ENCODE results near the gene MBIP. TPM values are rescaled to one million over a fixed set of nuclear protein-coding genes. Genes with fewer than 3 reads are reported as not detected.

The MBIP gene
- total RNA-seq, 1 experiment from 2014 or later, result 19.1 TPM

DNA sequence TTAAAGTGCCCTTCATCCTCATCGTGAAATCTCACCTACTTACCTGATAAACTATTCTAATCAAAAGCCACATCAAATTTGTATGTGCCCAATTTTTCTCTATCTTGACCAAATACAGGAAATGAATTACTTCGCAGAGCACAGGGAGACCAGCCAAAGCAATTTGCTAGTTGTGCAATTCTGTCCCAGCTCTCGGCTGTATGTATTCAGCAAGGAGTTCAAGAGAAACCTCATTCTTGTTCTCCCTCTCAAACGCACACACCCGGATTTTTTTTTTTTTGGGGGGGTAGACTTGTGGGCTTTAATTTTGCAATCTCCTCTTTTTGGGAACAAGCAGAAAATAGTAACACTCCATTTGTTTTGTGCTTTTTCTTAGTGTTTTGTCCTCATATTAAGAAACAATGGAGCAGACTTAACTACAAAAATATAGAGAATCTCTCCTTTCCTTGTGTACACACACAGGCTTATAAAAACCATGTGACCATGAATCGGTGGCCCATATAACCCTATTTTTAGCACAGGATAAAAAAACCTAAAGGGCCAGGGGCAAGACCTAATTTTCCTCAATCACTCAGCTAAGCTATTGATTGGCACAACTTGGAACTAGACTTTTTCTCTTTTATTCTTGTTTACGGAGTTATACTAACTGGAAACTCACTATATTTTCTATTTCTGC, 64.2 kb downstream of the MBIP start:
- Histone ChIP-seq H3K9me2 (ENCODE audit: insufficient read depth) (no peaks in the 10 kb centered on the region), H3K9me3 (ENCODE audit: control insufficient read depth in 1 of 2, insufficient read depth in 1 of 2, low read depth in 1 of 2, low read length in 2 of 2) (no peaks in the 10 kb centered on the region), H3K27ac (ENCODE audit: low read depth, low read length) (no peak overlapping the region), H3K4me2 (ENCODE audit: low read length) (no peak overlapping the region), H3K79me2 (ENCODE audit: insufficient read depth, low read length) (no peaks in the 10 kb centered on the region), H3K9ac (ENCODE audit: low read length) (no peak overlapping the region), H3K27me3 (ENCODE audit: insufficient read depth, low read length) (no peaks in the 10 kb centered on the region), H4K20me1 (ENCODE audit: insufficient read depth) (no peaks in the 10 kb centered on the region), H3K4me3 (replicated peaks in 1 of 2; ENCODE audit: low read depth in 1 of 2, low read length in 2 of 2) (no peak overlapping the region), H3K36me3 (ENCODE audit: control insufficient read depth in 1 of 2, insufficient read depth in 2 of 2, low read length in 2 of 2) (no peaks in the 10 kb centered on the region), H3K4me1 (ENCODE audit: control insufficient read depth in 1 of 2, insufficient read depth in 2 of 2, low read length in 2 of 2) (no peaks in the 10 kb centered on the region), H2AFZ (ENCODE audit: low read depth, low read length, poor library complexity, severe bottlenecking) (no peak overlapping the region)
- DNase-seq (ENCODE audit: low read depth, low spot score), result no peak
- no peak for ATAC-seq
- ChIA-PET RAD21 (ENCODE audit: low non-redundant PET in 1 of 2, low total read pairs in 2 of 2, uncharacterized antibody in 2 of 2, unreplicated experiment in 2 of 2) (no interaction called here), POLR2A (no interaction called here), CTCF (no interaction called here)
- TF ChIP-seq JUND (IDR thresholded peaks at IDR 0.05), result no peak
- TF ChIP-seq ZFX (IDR thresholded peaks at IDR 0.05), result no peak
- TF ChIP-seq SRF (IDR thresholded peaks at IDR 0.05; ENCODE audit: low read depth), result no peak
- no peak for TF ChIP-seq ZNF274 (IDR thresholded peaks at IDR 0.05; ENCODE audit: low read depth, low read length)
- TF ChIP-seq POLR2AphosphoS5 (IDR thresholded peaks at IDR 0.05; ENCODE audit: low read depth, low read length), result no peak
- no peak for TF ChIP-seq EZH2phosphoT487 (IDR thresholded peaks at IDR 0.05; ENCODE audit: borderline replicate concordance)
- TF ChIP-seq, protein P1, sequence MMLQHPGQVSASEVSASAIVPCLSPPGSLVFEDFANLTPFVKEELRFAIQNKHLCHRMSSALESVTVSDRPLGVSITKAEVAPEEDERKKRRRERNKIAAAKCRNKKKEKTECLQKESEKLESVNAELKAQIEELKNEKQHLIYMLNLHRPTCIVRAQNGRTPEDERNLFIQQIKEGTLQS (IDR thresholded peaks at IDR 0.05), result no peak
- intact Hi-C loops (cut with micrococcal nuclease), result no loop called here
- no TSS peak for BruUV-seq (replicated peaks)

DNA sequence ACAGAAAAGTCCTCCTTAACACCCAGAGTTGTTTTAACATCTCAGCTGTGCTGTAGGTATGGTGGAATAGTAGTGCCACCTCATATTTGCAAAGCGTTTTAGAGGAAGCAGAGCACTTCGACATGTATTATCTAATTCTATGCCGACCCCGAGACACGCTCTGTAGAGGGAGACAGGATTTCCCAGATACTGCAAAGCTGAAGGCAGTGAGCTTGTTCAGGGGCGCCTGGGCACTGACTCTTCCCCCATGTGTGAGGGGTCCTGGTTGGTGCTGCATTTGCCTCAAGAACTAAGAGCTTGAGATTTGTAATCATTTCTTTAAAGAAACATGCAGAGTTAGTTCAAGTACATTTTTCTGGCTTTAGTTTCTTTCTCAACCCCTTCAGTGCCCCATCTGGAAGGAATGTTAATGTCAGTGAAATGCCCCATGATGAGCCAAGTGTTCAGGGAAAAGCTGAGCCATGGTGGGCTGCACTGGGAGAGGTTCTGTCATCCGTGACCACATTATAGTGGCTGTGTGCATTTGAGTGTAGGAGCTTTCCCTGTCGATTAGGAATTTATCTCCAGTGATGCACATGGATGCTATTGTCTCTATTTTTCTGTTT, 66.3 kb downstream of the MBIP start:
- no peak for DNase-seq (ENCODE audit: low read depth, low spot score)
- Histone ChIP-seq H3K27me3 (ENCODE audit: insufficient read depth, low read length) (no peaks in the 10 kb centered on the region), H3K27ac (ENCODE audit: low read depth, low read length) (no peak overlapping the region), H3K4me1 (ENCODE audit: control insufficient read depth in 1 of 2, insufficient read depth in 2 of 2, low read length in 2 of 2) (no peaks in the 10 kb centered on the region), H3K4me2 (ENCODE audit: low read length) (no peak overlapping the region), H3K36me3 (ENCODE audit: control insufficient read depth in 1 of 2, insufficient read depth in 2 of 2, low read length in 2 of 2) (no peaks in the 10 kb centered on the region), H3K9ac (ENCODE audit: low read length) (no peak overlapping the region), H3K4me3 (replicated peaks in 1 of 2; ENCODE audit: low read depth in 1 of 2, low read length in 2 of 2) (no peak overlapping the region), H3K79me2 (ENCODE audit: insufficient read depth, low read length) (no peaks in the 10 kb centered on the region), H4K20me1 (ENCODE audit: insufficient read depth) (no peaks in the 10 kb centered on the region), H2AFZ (ENCODE audit: low read depth, low read length, poor library complexity, severe bottlenecking) (no peak overlapping the region), H3K9me3 (ENCODE audit: control insufficient read depth in 1 of 2, insufficient read depth in 1 of 2, low read depth in 1 of 2, low read length in 2 of 2) (no peaks in the 10 kb centered on the region), H3K9me2 (ENCODE audit: insufficient read depth) (no peaks in the 10 kb centered on the region)
- ChIA-PET CTCF (interaction anchor here (1.1 to 1.3 kb wide), 2 partner anchors 11 to 13 kb away, joined by 4 to 7 read pairs; no protein-coding TSS in a partner anchor), POLR2A (interaction anchor here (0.6 kb wide), 1 partner anchor 1761 kb away, joined by 3 read pairs; no protein-coding TSS in a partner anchor), RAD21 (ENCODE audit: low non-redundant PET in 1 of 2, low total read pairs in 2 of 2, uncharacterized antibody in 2 of 2, unreplicated experiment in 2 of 2) (no interaction called here)
- TF ChIP-seq, protein P2, sequence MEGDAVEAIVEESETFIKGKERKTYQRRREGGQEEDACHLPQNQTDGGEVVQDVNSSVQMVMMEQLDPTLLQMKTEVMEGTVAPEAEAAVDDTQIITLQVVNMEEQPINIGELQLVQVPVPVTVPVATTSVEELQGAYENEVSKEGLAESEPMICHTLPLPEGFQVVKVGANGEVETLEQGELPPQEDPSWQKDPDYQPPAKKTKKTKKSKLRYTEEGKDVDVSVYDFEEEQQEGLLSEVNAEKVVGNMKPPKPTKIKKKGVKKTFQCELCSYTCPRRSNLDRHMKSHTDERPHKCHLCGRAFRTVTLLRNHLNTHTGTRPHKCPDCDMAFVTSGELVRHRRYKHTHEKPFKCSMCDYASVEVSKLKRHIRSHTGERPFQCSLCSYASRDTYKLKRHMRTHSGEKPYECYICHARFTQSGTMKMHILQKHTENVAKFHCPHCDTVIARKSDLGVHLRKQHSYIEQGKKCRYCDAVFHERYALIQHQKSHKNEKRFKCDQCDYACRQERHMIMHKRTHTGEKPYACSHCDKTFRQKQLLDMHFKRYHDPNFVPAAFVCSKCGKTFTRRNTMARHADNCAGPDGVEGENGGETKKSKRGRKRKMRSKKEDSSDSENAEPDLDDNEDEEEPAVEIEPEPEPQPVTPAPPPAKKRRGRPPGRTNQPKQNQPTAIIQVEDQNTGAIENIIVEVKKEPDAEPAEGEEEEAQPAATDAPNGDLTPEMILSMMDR (IDR thresholded peaks at IDR 0.05 in 2 of 3, conservative IDR thresholded peaks at IDR 0.05 in 1 of 3; ENCODE audit: borderline replicate concordance in 1 of 3, insufficient read depth in 1 of 3, low read depth in 2 of 3, low read length in 2 of 3), result peak in 2 of 3 experiments; percentile 38 to 48; a peak in 3 of 6 replicates
- no peak for TF ChIP-seq SP1 (IDR thresholded peaks at IDR 0.05; ENCODE audit: low read depth)
- intact Hi-C loops (cut with micrococcal nuclease), result no loop called here
- ATAC-seq, result peak; percentile 55
- BruUV-seq (replicated peaks), result no TSS peak
